HG03066 (cell line): ENCODE measurements around the gene SPECC1.
"Not testable (repeated sequence)": the region's sequence is repeated elsewhere in the genome, so short reads cannot be mapped to it uniquely, and the experiment has no call there.

Experiments used
- ATAC-seq: cut with Tn5 transposase; IDR thresholded peaks from one replicate; pipeline ENCODE4 v1.9.1; 2021; ENCODE audit warnings: low read depth; ENCODE audit not compliant: unreplicated experiment

Gene SPECC1

DNA sequence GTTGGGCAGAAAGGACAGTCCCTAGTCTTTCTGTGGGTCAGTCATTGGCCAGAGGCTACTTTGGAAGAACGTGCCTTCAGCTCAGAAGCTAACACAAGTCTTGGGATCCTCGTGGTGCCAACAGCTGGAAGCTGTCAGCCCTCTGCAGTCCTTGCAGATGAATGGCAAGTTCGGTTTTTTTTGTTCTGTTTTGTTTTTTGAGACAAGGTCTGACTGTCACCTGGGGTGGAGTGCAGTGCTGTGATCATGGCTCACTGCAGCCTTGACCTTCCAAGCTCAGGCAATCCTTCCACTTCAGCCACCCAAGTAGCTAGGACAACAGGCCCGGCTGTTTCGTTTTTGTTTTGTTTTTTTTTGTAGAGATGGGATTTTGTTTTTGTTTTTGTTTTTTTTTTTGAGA is 149.4 kb downstream of the SPECC1 start:
- ATAC-seq, result no peak

DNA sequence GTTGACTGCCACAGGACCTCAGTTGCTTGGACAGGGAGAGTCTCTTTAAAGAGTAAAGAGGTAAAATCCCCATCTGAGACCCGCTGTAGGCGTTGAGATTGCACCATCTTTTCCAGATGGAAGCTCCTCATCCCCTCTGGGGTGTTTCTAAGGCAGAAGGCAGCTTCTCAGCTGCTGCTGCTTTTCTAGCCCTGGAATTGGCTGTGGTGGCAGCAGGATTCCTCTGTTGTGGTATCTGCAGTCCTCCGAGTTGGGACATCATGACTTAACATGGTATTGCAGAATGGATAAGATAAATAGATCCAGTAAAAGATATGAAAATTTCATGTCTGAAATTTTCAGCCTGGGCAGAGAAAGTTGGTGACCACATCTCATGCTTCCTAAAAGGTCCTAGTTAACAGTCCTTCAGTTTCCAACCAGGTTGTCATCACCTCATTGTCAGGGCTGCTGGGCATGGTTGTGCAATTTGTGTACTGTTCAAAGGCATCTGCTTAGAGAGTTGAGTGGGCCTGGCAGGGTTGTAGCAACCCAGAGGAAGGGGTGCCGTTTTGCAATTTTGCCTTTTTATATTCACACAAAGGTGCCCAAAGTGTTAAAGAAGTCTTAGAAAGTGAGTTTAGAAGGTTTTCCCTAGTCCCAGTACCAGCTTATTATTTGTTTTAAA is 150.4 kb downstream of the SPECC1 start:
- ATAC-seq, result no peak

DNA sequence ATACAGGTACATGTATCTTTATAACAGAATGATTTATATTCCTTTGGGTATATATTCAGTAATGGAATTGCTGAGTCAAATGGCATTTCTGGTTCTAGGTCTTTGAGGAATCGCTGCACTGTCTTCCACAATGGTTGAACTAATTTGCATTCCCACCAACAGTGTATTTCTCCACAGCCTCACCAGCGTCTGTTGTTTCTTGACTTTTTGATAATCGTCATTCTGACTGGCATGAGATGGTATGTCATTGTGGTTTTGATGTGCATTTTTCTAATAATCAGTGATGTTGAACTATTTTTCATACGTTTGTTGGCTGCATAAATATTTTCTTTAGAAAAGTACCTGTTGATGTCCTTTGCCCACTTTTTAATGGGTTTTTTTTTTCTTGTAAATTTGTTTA is 156.4 kb downstream of the SPECC1 start:
- ATAC-seq, result not testable (repeated sequence)

DNA sequence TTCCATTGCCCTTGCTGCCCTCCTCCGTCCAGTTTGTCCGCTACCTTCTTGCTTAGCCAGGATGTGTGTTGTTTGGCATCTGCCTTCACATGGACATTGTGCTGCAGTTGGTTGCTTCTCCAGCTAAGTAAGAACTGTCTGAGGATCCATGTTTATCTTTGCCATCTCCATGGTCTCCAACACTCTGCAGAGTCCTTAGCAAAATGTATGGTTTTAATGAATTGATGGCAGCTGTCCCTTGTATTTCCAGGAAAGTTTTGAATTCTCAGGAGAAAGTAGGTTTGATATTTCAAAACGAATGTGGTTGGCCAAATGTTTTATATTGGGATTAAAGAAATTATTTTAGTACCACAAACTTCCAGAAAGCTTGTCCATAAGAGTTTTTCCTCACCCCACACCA is 160.9 kb downstream of the SPECC1 start:
- no peak for ATAC-seq

DNA sequence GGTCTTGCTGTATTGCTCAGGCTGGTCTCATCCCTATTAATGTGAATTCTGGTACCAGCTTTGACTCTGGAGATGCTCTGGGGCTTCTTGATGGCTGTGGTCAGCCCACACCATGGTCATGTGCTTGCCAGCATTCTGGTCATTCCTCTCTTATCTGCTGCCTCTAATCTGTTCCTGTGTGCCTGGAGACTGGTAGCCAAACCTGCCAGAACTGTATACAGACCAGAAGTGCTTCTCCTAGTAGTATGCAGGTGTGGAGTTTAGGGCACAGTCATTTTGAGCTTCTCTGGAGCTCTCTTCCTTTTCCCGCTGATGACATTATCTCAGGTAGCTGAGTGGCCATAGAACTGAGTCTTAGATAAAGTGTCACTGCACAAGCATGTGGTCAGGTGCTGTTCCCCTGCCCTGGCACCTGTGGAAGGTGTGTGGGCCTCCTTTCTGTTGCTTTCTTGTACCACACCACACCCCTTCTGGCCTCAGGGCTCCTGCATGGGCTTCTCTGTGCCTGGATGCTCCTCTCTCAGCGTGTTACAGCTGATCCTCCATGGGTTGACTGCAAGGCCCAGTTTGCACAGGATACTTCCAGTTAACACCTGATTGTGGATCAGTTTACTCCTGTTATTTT is 162.7 kb downstream of the SPECC1 start:
- ATAC-seq, result no peak

DNA sequence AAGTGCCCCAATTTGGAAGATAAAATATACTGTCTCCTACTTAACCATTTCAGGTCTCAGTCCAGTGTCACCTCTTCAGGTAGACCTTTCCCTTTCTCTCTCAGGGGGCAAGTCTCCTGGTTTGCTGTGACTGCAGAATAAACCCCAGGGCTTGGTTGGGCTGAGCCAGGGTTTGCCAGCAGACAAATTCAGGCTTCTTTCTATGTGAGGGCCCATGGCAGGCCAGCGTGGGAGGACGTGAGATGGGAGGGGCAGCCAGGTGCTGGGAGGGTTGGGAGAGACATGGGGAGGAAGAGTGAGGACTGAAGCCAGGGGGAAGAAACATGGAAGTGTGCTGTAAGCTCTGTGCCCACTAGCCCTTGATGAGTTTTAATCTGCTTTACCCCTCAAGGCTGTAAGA is 163.2 kb downstream of the SPECC1 start:
- no peak for ATAC-seq

DNA sequence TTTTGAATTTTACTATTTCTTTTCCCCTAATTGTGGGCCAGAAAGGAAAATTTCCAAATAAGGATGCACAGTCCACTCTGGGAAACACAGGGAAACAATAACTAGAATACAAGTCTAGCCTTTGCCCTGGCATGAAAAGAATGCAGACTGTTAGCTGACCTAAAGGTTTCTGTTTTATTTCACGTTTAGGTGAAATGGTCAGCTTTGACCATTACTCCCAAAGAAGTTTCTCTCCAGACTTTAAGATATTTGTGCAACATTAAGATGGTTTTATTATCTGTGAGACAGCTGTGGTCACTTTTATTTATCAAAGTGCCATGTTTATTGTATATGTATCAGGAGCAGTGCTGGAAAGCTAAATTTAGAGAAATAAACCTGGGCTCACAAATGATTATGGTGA is 163.9 kb downstream of the SPECC1 start:
- no peak for ATAC-seq

DNA sequence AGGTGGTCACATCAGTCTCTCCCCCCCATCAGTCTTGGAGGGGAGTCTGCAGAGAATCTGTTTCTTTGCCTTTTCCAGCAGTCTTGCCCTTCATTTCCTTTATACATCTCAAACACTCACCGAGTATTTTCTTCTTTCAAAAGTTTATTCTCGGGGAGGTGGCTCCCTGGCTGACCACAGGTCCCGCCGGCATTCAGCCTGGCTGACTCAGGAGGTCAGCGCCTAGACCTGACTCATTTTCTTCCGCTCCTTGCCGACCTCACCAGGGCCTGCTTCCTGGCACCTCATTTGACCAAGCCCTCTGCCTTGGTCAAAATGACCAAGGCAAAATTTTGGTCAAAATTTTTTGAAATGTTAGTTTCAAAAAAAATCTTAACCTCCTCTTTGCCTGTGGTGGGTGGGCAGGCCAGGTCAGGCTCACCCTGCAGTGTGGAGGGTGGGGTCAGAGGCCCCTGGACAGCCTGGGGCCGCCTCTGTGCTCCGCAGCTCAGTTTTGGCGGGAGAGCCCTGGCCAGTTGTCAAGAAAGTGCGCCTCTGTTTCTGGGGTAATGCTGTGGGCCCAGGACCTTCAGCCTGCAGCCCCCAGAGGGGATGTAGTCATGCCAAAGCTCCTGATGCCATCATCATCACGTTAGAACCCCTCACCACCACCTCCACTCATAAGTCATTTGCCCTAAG is 165.6 kb downstream of the SPECC1 start:
- no peak for ATAC-seq

DNA sequence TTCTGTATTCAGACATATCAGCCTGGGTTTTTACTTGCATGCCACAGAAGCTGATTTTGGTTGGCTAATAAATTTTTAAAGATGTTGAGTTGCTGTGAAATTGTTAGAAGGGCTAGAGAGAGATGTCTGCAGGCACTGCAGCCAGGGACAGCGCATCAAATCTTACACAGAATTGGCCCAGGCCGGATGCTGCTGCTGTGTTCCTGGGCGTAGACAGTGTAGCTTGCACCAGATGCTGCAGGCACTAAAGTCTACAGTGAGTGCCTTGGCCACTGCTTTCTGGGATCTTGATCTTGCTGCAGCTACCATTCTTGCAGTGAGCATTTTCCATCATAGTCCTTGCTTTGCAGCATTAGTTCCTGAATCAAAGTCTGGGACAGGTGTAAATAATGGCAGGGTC is 169.9 kb downstream of the SPECC1 start:
- ATAC-seq, result no peak

DNA sequence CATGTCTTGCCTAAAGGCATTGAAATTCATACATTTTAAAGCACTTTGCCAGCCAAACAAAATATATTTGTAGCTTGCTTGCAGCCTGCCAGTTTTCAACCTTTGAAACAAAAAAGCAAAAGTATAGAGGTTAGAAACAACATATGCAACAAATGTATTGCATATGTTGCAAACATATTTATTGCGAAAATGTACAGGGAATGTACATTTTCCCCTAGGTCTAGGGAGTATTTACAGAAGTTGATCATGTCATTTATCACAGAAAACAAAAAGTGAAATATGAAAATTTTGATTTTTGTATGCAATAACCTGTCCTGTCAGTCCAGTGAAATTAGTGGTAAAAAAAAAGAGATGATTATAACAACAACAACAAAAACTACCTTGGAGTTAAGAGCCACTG is 171.5 kb downstream of the SPECC1 start:
- no peak for ATAC-seq

DNA sequence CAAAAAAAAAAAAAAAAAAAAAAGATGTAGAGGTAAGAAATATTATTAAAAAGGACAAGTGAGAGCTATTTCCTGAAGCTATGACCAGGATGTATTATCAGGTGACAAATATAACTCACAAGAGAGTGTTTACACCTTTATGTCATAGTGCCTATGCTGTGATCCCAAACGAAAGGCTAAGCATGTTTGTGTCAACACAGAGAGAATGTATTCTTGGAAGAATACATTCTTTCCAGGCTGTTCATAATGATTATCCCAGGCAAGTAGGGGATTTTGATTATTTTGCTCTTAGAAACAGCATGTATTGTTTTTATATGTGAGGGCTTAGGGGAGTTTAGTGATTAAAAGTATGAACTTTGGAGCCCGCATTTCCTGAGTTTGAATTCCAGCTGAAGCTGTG is 175.0 kb downstream of the SPECC1 start:
- no peak for ATAC-seq

DNA sequence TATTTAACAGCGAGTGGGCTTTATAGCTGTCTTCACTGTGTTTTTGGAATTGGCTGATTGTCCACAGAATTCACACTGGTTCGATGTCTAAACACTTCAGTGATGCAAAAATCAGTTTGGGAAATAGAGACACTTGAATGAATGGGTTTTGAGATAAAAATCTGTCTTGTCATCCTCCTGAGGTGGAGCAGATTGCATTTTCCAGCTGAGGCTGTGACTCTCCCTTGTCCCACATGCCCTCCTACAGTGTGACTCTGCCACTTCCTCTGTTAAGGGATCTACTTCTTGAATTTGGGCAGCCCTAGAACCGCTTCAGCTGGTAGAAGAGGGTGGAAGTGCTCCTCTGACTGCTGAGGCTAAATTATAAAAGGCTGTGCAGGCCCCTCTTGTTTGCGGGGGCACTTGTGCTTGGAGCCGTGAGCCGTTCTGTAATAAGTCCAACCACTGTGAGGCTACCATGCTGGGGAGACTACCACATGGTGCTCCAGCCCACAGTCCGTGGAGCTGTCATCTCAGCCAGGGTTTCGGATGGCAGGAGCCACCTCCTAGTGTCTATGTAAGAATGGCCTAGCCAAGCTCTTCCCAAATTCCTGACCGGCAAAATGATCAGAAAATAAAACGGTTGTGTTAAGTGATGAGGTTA is 175.9 kb downstream of the SPECC1 start:
- no peak for ATAC-seq

DNA sequence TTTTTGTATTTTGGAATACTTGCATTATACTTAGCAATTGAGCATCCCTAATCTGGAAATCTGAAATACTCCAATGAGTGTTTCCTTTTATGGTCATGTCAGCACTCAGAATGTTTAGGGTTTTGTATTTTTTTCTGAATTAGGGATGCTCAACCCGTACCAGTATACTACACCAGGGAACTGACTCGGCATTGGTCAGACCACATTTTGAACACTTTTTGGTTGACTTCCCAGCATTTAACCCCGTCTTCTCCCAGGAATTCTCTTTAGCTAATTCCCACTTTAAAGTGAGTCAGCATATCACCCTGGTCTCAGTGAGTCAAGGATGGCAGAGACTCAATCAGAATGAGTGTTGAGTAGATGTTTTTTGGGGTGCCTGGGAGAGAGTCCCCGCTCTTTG is 177.9 kb downstream of the SPECC1 start:
- no peak for ATAC-seq

DNA sequence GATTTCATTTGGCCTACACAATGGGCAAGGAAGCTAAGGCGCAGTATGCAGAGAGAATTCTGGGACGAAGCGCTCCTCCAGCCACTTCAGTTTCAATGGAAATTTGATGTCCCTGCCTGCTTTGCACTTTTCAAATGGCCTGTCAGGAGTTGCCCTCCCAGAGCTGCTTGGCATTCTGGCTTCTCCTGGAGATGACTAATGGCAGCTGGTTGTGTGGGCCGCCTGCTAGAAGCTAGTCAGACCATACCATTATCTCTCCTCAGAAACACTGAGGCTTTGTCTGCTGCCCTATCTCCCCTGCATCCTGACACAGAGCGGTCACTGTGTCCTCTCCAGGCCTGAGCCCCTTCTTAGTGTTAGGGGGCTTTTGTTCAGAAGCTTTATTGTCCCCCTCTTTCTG is 180.1 kb downstream of the SPECC1 start:
- no peak for ATAC-seq

DNA sequence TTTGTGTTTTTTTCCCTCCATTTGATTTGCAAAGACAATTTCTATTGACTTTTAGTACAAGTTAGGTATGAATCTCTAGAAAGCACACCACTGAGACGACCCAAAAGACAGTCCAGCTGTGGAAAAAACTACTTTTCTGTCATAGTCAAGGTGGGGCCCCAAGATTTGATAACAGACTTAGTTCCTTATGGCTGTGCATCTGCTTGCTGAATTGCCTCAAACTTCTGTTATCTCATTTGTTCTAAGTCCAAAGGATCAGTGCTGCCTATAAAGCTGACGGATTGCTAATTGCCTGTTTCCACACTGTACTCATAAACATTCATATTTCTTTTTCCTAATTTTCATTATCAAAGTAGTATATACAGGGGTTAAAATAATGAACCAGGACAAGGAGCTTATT is 180.8 kb downstream of the SPECC1 start:
- no peak for ATAC-seq

DNA sequence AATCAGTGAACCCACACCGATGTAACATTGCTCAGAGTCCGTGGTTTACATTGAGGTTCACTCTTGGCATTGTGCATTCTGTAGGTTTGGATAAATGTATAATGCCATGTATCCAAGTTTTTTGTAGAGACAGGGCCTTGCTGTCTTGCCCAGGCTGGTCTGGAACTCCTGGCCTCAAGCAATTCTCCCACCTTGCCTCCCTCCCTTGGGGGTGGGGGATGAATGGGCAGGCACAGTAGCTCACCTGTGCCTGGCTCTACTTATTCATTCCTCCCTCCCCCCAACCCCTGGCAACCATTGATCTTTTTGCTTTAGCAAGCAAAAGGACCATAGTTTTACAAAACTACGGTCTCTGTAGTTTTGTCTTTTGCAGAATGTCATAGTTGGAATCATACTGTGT is 181.4 kb downstream of the SPECC1 start:
- ATAC-seq, result no peak

DNA sequence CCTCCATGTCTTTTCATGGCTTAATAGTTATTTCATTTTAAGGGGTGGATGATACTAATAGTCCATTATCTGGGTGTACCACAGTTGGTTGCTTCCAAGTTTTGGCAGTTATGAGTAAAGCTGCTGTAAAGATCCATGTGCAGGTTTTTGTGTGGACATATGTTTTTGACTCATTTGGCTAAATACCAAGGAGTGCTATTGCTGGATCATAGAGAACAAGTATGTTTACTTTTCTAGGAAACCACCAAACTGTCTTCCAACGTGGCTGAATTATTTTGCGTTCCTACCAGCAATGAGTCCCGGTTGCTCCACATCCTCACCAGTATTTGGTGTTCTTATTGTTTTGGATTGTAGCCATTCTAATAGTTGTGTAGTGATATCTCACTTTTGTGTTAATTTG is 181.9 kb downstream of the SPECC1 start:
- ATAC-seq, result no peak

DNA sequence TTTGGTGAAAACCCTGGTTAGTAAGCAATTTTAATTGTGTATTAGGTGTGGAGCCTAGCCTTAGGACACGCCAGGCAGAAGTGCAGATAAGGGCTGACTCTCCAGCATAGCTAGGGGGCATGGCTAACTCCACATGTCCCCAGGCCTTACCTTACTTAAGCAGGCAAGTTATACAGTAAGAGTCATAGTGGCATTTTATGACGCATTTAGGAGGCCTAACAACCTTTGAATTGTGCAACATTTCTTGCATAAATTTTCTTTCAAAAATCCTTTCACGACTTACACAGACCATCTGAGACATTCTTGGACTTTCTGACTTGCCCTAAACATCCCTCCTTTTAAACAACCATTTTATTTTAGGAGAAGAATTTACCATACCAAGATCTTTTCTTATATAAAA is 187.1 kb downstream of the SPECC1 start:
- ATAC-seq, result not testable (repeated sequence)

DNA sequence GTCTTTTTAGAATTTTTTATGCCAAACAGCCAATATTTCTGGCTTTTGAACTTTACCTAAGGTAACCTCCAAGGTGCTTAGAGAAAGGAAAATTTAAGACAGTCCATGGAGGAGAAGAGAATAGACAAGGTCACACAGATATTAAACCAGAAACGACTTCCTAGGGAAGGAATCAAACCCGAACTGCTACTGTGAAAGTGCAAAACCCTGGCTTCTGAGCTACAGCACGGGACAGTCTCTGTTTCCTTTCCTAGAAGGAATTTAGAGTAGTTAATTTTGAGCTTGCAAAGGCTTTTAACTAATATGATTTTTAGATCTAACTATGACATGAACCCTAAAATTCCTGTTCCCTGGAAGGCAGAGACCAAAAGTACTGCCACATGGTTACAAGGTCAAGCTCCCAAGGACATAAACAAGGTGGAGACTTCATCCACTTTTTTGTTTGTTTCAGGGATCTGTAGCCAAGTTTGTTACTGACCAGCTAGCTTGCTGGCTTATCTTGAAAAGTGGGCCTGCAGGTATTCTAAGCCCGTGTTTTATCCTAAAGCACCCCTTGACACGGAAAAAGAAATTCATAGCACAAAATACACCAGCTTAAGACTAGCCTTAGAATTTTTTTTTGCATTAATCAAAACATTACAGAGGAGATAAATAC is 188.2 kb downstream of the SPECC1 start:
- ATAC-seq, result no peak

DNA sequence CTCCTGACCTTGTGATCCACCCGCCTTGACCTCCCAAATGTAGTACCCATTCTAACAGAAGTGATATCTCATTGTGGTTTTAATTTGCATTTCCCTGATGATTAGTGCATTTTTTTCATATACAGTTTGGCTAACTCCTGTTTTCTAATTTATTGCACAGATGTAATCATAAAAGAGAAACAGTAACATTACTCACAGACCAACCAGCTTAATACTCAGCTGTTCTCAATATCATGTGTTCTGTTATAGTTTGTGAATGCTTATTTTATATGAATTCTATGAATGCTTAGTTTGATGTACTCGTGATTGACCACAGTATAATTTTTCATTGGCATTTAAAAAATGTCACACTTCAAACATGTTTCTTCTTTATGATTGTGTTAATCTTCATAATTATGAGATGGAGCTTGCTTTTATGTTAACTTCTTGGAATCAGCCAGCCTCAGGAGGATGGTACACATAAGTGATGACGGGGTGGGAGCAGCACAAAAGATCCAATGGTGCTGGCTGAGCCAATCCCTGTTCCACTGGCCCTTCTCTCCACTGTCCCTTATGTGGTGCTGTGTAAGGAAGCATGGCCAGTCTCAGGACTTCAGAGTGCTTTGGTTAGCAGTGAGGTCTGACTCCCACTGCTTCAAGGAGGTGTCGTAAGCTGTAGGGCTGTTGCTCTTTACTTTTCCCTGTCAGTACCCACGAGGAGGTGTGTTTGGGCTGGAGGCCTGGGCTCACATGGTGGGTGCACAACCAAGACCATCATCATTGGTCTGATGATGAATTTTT is 191.0 kb downstream of the SPECC1 start:
- ATAC-seq, result no peak
